IMR-90 (cell line): ENCODE results near the gene GRB10.

Experiments
- BHLHE40 ChIP-seq: fragments of 150-350 bp; IDR thresholded peaks from 2 replicates; pipeline ENCODE4 v1.6.1; 2016; ENCODE audit warnings: mild to moderate bottlenecking, low read depth, low read length
- CEBPB ChIP-seq: IDR thresholded peaks from 2 replicates; pipeline ENCODE4 v1.6.1; 2012; ENCODE audit warnings: low read depth, low read length, improper control_type of control experiment
- CHD1 ChIP-seq: IDR thresholded peaks from 2 replicates; pipeline ENCODE4 v1.6.1; 2012; ENCODE audit warnings: low read depth, low read length, improper control_type of control experiment
- CTCF ChIP-seq: conservative IDR thresholded peaks from 2 replicates; pipeline ENCODE4 v1.5.1; 2012; ENCODE audit warnings: mild to moderate bottlenecking, low read depth, low read length, improper control_type of control experiment
- ELK1 ChIP-seq: fragments of 150-350 bp; IDR thresholded peaks from 2 replicates; pipeline ENCODE4 v1.6.1; 2016; ENCODE audit warnings: low read depth, mild to moderate bottlenecking, low read length, moderate library complexity, borderline replicate concordance
- MAFK ChIP-seq: IDR thresholded peaks from 2 replicates; pipeline ENCODE4 v1.6.1; 2012; ENCODE audit warnings: low read depth, low read length, improper control_type of control experiment
- MXI1 ChIP-seq: IDR thresholded peaks from 2 replicates; pipeline ENCODE4 v1.6.1; 2012; ENCODE audit warnings: low read depth, mild to moderate bottlenecking, low read length, moderate library complexity, borderline replicate concordance
- NFE2L2 ChIP-seq: fragments of 150-350 bp; IDR thresholded peaks from 2 replicates; pipeline ENCODE4 v1.6.1; 2016; ENCODE audit warnings: low read depth, mild to moderate bottlenecking, low read length
- POLR2A ChIP-seq: IDR thresholded peaks from 2 replicates; pipeline ENCODE4 v1.6.1; 2012; ENCODE audit warnings: mild to moderate bottlenecking, low read depth, low read length
- RAD21 ChIP-seq: IDR thresholded peaks from 2 replicates; pipeline ENCODE4 v1.6.1; 2012; ENCODE audit warnings: low read length, improper control_type of control experiment
- RCOR1 ChIP-seq: IDR thresholded peaks from 2 replicates; pipeline ENCODE4 v1.6.1; 2012; ENCODE audit warnings: mild to moderate bottlenecking, low read length, improper control_type of control experiment; ENCODE audit not compliant: insufficient replicate concordance
- RFX5 ChIP-seq: IDR thresholded peaks from 2 replicates; pipeline ENCODE4 v1.8.0; 2012; ENCODE audit warnings: low read depth, mild to moderate bottlenecking, low read length, moderate library complexity
- SMC3 ChIP-seq: fragments of 150-350 bp; IDR thresholded peaks from 2 replicates; pipeline ENCODE4 v1.6.1; 2016; ENCODE audit warnings: low read depth, mild to moderate bottlenecking, antibody characterized with exemption, low read length, moderate library complexity
- USF2 ChIP-seq: fragments of 150-350 bp; IDR thresholded peaks from 2 replicates; pipeline ENCODE4 v1.6.1; 2017; ENCODE audit warnings: mild to moderate bottlenecking, antibody characterized with exemption, low read length, low read depth

- no peak for TF ChIP-seq POLR2A
- no peak for TF ChIP-seq CTCF
- TF ChIP-seq RAD21: no peak
- no peak for TF ChIP-seq CEBPB
- TF ChIP-seq USF2: no peak
- no peak for TF ChIP-seq NFE2L2
- no peak for TF ChIP-seq RCOR1
- TF ChIP-seq ELK1: no peak
- TF ChIP-seq CHD1: no peak
- TF ChIP-seq MAFK: no peak
- TF ChIP-seq SMC3: no peak
- TF ChIP-seq MXI1: no peak
- TF ChIP-seq BHLHE40: no peak
- TF ChIP-seq RFX5: no peak
Observed at GRCh38 chr7:50674299-50674698, 108.4 kb downstream of the GRB10 start.
